Heart left ventricle (tissue), 13 donors: Measurements from ENCODE around the gene MROH2B.

Experiments used
- CTCF ChIP-seq, 12 donors: fragments of 200-600 bp; sonication (generic) in 4 of 12; IDR thresholded peaks; one replicate each; pipeline versions ENCODE4 v1.5.0 to v1.8.0; 2018 to 2022; ENCODE audit warnings: antibody characterized with exemption in 12 of 12, mild to moderate bottlenecking in 5 of 12
- POLR2A ChIP-seq, 2 donors: fragments of 450-650 bp; IDR thresholded peaks; one replicate each; pipeline ENCODE4 v1.6.1; 2017; ENCODE audit warnings: antibody characterized with exemption in 2 of 2, mild to moderate bottlenecking in 2 of 2, moderate library complexity in 2 of 2
- donor health status: ischemic (EF 13 %, LVEDD 7.1; RV severe dilation, severe dysfunction).
- donor health status: DM: no; HTN: yes; CAD: no.
- donor health status: DM: no; HTN: no; CAD: no.
- donor health status: ischemic (EF 25% LVEDD 6.9; RV normal size, moderate dysfunction).
- donor health status: ischemic (EF 25% LVEDD 5.7; RV mildly dilated, moderate dysfunction).
- donor health status: ischemic (EF 35%, LVEDD 5.7; RV mildly dilated, moderate dysfunction).
- donor health status: nonischemic (EF 11% LVEDD 7.7; RV severe dilation, severe dysfunction).
- donor health status: DM: yes; HTN: yes; CAD: no.
- donor health status: PGD.
- donor health status: ischemic (EF 29% LVEDD 5.4; RV normal size, mild dysfunction).
- donor health status: nonischemic (EF 23%, LVEDD 6.1; RV moderate dilation, normal function).

- TF ChIP-seq POLR2A (IDR thresholded peaks at IDR 0.05) = no peak
- no peak for TF ChIP-seq CTCF (IDR thresholded peaks at IDR 0.05)
Observed at GRCh38 chr5:41003670-41004376, 67.3 kb downstream of the MROH2B start.
